WERI-Rb-1 (cell line): ENCODE data around the gene BLMH.

Source experiments
- DNase-seq: peaks from one replicate; pipeline ENCODE4 v3.0.0-alpha.2; 2020
- H3K27ac ChIP-seq: fragments of 250-450 bp; sonication (Bioruptor Pico); 2 replicates; pipeline ENCODE4 v1.5.1; 2020; ENCODE audit warnings: mild to moderate bottlenecking, moderate library complexity
- H3K27me3 ChIP-seq: fragments of 250-450 bp; sonication (Bioruptor Pico); 2 replicates; pipeline ENCODE4 v1.5.1; 2021; ENCODE audit warnings: mild to moderate bottlenecking, low read depth, moderate library complexity; ENCODE audit not compliant: insufficient read depth, severe bottlenecking
- H3K36me3 ChIP-seq: fragments of 250-450 bp; sonication (Bioruptor Pico); 2 replicates; pipeline ENCODE4 v1.5.1; 2020; ENCODE audit warnings: mild to moderate bottlenecking, moderate library complexity
- H3K4me3 ChIP-seq: 2 replicates; pipeline ENCODE4 v1.5.1; 2011; ENCODE audit warnings: low read depth, mild to moderate bottlenecking, control low read depth, low read length
- H3K9me3 ChIP-seq: fragments of 250-450 bp; sonication (Bioruptor Pico); 2 replicates; pipeline ENCODE4 v1.5.1; 2021; ENCODE audit warnings: mild to moderate bottlenecking, moderate library complexity; ENCODE audit not compliant: severe bottlenecking
- TF ChIP-seq, protein P1 (sequence below): IDR thresholded peaks from 2 replicates; pipeline ENCODE4 v1.5.1; 2011; ENCODE audit warnings: low read depth, mild to moderate bottlenecking, control low read depth, inconsistent platforms, low read length

The BLMH gene

DNA sequence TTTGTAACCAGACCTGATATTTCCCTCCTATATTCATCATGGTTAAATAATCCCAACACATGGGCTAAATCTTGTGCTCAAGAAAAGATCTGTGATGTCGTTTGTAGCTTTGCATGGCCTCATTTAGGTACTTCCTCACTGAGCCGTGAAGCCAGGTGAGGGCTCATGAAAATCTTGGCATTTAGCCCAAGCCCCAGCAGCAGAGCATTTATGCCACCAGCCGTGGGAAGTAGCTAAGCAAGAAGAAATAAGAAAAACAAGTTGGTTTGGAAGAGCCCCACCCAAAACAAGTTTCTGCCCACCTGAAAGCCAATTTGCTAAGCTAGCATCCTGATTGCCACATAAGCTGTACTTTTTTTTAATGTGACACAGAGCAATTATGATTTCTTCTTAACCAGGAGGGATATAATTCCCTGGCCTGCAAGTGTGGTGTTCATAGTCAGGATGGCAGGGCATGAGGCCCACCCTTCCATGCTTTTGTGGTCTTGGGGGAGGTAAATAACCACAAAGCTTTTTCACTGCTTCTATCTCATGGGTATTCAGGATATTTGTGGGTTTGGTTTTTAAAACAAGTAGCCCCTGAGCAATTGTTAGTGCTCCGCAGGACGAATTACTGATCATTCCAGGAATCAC is 31.6 kb upstream of the BLMH start:
- no peaks in the 10 kb centered on the region for H3K27me3 ChIP-seq
- TF ChIP-seq, protein P1, sequence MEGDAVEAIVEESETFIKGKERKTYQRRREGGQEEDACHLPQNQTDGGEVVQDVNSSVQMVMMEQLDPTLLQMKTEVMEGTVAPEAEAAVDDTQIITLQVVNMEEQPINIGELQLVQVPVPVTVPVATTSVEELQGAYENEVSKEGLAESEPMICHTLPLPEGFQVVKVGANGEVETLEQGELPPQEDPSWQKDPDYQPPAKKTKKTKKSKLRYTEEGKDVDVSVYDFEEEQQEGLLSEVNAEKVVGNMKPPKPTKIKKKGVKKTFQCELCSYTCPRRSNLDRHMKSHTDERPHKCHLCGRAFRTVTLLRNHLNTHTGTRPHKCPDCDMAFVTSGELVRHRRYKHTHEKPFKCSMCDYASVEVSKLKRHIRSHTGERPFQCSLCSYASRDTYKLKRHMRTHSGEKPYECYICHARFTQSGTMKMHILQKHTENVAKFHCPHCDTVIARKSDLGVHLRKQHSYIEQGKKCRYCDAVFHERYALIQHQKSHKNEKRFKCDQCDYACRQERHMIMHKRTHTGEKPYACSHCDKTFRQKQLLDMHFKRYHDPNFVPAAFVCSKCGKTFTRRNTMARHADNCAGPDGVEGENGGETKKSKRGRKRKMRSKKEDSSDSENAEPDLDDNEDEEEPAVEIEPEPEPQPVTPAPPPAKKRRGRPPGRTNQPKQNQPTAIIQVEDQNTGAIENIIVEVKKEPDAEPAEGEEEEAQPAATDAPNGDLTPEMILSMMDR, result no peak
- no peaks in the 10 kb centered on the region for H3K36me3 ChIP-seq
- H3K9me3 ChIP-seq, result no peaks in the 10 kb centered on the region
- no peak for DNase-seq
- no peak overlapping the region for H3K27ac ChIP-seq
- no peak overlapping the region for H3K4me3 ChIP-seq

DNA sequence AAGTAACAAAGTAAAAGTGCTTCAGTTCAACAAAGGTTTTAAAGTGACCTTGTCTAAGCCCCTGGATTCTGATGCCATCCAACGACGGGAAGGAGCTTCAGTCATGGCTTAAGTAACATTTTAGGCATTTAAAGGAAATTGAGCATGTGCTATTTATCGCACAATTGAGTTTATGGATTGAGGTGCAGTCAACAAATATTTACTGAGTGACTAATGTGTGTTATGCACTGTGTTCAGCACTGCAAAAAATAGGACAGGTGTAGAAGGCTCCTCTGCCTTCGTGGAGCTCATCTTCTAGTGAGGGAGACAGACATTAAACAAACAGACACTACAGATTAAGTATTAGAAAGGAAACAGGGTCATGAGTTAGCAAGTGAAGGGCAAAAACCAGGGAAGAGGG is 29.6 kb upstream of the BLMH start:
- no peak for DNase-seq
- Histone ChIP-seq H3K4me3 (no peak overlapping the region), H3K36me3 (no peaks in the 10 kb centered on the region), H3K27me3 (no peaks in the 10 kb centered on the region), H3K9me3 (no peaks in the 10 kb centered on the region), H3K27ac (no peak overlapping the region)
- TF ChIP-seq, protein P1, result no peak

DNA sequence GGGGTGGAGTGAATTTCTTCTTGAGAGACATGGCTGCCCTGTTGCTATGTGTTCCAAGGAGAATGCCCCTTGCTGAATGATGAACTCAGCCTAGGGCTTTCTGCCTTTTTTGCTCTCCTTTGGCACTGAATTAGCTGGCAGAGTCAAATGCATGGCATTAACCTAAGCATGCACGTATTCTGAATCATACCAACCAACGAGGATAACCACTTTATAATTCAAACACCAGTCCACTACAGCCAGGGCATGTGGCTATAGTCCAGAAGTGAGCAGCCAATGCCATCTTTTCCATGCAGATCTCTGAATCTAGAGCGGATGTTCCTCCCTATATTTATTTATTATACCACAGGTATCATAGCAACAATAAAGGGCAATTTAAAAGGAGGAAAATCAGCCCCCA is 26.4 kb upstream of the BLMH start:
- no peaks in the 10 kb centered on the region for H3K27me3 ChIP-seq
- H3K9me3 ChIP-seq, result no peaks in the 10 kb centered on the region
- no peak overlapping the region for H3K4me3 ChIP-seq
- H3K36me3 ChIP-seq, result no peaks in the 10 kb centered on the region
- DNase-seq, result no peak
- no peak overlapping the region for H3K27ac ChIP-seq
- TF ChIP-seq, protein P1, result no peak

DNA sequence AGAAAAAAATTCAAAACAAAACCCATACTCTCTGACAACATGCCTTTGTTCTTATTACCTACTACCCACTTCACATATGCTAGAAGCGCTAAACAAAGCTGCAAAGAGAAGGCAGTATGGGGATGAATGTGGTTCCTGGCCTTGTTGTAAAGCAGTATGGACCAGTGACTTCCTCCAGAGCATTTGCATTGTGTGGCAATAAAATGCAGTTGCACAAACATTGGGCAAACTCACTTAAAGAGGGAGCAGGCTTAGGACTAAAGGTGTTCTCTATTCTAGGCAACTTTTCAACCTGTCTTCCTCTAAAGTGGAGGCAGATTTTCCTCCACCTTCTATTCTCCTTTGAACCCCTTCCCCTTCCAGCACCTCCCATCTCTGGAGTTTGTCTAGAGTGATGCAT is 25.0 kb upstream of the BLMH start:
- H3K36me3 ChIP-seq, result no peaks in the 10 kb centered on the region
- no peak for DNase-seq
- H3K4me3 ChIP-seq, result no peak overlapping the region
- no peaks in the 10 kb centered on the region for H3K9me3 ChIP-seq
- H3K27ac ChIP-seq, result no peak overlapping the region
- TF ChIP-seq, protein P1, result no peak
- H3K27me3 ChIP-seq, result no peaks in the 10 kb centered on the region

DNA sequence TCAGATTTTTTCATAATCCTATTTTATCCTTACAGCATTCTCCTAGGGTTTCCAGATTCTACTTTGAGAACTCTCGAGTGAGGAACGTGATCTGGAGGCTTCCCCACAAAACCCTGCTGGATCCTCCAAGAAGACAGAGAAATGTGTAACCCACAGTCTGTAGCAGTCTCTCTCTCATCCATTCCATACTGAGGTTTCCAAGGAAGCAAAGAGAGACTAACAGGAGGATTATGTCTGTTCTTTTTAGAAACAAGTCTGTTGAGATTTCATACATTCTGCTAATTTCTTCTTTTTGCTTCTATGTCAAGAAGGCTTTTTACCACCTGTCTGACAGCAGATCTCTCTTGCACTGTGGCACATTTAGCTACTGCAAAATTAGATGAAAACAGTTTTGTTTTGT is 23.4 kb upstream of the BLMH start:
- DNase-seq, result no peak
- Histone ChIP-seq H3K27me3 (no peaks in the 10 kb centered on the region), H3K36me3 (no peaks in the 10 kb centered on the region), H3K4me3 (no peak overlapping the region), H3K27ac (no peak overlapping the region), H3K9me3 (no peaks in the 10 kb centered on the region)
- TF ChIP-seq, protein P1, result no peak

DNA sequence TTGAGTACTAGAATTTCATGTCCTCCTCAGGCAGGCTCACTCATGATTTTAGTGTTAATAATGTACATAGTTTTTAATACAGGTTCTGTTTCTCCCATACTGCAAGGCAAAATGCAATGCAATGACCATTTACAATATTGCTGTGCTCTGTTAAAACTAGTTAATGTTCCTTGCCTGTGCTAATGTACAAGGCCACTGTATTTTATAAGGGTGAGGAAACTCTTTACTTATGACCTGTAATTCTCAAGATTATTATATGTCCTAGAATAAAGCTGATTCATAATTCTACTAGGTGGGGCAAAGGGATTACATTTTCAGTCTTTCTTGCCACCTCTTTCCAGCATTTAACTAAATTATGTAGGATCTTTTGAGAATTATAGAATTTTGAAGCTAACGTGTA is 22.7 kb upstream of the BLMH start:
- DNase-seq, result no peak
- Histone ChIP-seq H3K4me3 (no peak overlapping the region), H3K27me3 (no peaks in the 10 kb centered on the region), H3K27ac (no peak overlapping the region), H3K36me3 (no peaks in the 10 kb centered on the region), H3K9me3 (no peaks in the 10 kb centered on the region)
- TF ChIP-seq, protein P1, result no peak
